Activated gamma-delta T cell treated with Interleukin-2 at 50 U/mL for 16 hours (primary cell): ENCODE results near the gene ZNF423.
A peak's percentile ranks its signal among the peaks of the same experiment; 100 is the strongest.

Source experiments
- DNase-seq: peaks from one replicate; pipeline ENCODE4 v3.0.0-alpha.2; 2020

The ZNF423 gene

DNA sequence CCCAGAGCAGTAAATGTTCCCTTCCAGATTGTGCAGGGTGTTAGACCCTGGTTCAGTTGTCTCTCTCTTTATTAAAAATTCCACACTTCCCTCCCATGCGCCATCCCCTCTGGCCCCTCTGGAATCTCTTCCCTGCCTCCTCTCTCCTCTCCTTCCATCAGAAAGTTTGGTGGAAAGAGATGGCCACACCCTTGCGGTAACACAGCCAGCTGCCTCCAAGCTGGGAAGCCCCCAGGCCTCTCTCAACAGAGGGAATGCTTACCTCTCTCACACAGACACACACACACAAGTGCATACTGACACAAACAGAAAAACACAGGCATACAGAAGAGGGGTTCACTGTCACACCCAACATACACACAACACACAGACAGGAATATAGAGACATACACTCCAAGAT lies 261.8 kb downstream of the ZNF423 start:
- DNase-seq = no peak

DNA sequence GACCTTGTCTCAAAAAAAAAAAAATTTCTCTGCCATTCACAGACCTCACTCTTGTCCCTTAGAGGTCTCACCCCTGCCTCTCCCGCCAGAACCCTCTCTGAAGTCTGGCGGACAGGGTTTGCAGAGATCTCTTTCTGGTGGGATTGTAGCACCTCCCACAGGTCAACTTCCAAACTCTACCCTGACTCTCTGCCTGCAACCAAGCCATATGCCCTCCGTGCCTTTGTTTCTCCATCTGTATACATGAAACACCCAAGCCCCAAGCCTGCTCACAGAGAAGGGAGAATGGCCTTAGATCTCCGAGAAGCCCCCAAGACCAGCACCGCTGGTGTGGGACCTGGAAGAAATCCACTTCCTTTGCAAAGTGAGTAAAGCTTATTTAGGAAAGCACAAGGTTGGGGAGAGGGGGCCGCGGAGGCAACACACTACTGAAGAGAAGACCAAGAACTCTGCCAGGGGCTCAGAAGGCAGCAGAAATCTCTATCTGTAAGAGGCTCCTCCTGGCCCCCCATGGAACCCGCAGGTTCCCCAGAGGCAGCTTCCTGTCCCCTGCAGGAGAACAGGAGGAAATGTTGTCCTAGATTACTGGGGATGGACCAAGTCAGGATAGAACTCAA lies 262.4 kb downstream of the ZNF423 start:
- DNase-seq = no peak

DNA sequence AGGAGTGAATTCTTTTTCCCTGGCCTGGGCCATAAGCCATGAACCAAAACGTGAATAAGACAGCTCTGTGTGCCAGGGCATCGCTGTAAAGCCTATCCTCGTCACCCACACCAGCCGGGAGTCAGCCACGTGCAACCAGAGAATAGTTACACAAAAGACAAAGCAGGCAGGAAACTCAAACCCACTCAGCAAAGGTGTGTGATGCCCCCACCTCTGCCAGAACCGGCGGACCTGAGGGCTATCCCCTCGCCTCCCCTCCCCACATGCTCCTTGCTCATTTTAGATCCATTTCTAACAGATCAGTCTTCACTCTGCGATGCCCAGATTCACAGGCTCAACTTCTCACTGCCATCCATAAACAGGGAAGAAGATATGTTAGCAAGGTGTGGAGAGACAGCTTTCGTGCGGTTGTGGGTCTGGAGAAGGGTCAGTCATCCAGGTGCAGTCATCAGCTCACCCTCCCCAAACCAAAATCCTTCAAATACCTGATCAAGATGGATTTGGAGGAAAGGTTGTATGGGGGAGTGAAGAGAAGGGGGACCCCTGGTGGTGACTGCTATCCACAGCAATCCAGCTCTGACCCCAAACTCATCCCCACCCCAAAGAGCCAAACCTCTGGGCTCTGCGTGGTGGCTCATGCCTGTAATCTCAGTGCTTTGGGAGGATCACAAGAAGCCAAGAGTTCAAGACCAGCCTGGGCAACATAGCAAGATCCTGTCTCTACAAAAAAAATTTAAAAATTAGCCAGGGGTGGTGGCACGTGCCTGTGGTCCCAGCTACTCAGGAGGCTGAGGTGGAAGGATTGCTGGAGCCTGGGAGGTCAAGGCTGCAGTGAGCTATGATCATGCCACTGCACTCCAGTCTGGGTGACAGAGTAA lies 263.1 kb downstream of the ZNF423 start:
- DNase-seq = peak; percentile 36

DNA sequence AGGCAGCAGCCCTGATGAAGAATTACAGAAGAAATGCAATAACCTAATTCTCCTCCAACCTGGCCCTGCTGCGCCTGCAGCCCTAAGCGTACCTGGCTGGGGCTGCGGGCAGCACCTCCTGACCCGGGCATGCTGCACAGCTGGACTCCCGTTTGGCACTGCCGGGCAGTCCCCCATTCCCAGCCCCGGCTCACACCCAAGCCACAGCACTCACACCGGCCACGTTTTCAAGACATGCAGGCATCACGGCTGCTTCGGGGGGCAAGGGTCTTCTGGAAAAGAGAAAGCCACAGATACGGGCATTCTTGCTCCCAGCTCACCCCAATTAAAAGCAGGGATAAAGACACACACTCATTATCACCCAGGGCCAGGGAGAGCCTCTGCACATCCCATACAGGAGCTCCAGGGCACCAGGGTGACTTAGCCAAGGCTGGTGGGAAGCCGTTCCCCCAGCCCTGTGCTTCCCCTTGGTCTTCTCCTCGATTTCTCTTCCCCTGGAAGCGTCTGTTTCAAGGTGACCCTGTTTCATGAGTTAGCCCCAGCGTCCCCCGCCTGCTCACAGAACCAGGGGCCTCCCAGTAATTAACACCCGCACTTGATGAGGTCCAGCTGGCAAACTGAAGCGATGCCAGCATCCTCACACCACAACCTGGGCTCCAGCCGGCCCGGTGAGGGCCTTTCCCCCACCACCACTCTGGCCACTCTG lies 265.6 kb downstream of the ZNF423 start:
- no peak for DNase-seq

DNA sequence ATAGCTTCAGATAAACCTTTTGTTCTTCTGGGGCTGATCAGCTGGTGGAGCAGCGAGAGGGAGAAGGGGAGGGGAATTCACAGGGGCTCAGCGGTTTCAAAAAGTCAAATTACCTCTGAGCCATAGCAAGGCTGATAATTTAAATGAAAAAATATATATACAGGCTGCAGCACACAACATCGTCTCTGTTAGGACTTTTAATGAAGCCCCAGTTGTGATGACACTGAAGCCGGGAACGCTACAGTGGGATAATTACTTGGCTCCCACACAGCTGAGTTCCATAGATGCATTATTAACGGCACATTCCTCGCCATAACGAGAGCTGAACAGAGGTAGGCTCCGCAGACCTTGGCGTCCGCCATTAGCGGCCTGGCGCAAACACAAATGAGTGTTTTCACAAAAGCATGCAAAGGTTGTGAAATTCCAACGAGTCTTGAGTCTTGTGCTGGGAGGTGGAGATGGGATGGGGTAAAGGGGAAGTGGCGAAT lies 266.3 kb downstream of the ZNF423 start:
- DNase-seq = no peak

DNA sequence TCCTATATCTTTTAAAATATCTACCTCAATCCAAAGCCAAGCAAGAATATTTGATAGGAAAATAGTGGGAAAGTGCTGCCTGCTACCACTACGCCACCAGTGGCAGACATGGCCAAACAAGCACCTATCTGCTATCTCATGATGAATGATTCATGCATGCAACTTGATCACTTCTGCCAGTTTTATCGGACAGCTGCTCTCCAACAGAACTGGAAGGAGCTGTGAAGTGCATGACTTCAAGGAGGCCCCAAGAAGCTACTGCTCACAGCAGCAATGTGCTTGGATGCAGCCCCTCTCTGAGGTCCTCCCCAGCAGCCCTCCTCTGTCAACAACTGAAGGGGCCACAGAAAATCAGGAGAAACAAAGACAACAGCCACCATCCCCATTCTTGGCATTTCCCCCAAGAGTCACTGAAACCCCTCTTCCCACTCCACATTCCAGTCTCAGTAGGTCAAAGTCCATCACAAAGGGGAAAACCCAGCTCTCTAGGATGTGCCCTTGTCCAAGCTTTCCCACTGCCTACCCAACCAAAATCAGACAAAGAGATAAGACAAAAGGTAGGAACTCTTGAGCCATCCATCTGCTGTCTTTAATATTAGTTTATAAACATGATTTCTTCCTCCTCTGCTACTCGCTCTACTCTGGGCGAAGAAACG lies 267.1 kb downstream of the ZNF423 start:
- DNase-seq = no peak

DNA sequence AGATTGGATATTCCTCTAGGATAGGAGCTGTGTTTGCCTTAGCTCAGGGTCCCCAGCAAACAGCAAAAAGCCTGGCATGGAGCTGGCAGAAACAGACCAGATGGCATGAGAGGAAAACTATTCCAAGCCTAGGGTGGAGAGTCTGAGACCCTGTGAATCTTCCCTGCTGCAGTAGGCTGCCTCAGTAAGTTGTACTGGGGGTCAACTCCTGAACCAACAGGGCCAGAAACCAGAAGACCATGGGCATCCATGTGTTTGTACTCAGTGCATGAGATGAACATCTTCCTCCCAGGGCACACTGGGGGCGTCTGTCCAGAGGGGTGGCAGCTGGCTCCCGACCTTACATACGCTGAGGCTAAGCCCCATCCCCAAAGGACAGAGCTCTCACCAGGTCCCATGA lies 267.9 kb downstream of the ZNF423 start:
- DNase-seq = no peak

DNA sequence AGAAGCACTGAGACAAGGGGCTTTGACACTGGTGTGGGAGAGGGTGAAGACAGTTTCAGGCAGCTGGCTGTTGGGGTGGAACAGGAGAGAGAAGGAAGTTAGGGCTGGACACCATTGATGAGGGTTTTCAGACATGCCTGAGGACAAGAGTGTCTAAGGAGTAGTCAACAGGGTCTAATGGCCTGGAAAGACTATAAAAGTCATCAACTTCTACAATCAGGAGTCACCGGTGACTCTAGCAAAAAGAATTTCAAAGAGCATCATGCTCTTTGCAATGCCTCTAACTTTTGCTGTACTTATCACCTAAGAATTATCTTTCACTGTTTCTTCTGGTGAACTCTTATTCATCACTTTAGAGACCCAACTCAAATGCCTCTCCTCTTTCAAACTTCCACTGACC lies 268.4 kb downstream of the ZNF423 start:
- DNase-seq = no peak

DNA sequence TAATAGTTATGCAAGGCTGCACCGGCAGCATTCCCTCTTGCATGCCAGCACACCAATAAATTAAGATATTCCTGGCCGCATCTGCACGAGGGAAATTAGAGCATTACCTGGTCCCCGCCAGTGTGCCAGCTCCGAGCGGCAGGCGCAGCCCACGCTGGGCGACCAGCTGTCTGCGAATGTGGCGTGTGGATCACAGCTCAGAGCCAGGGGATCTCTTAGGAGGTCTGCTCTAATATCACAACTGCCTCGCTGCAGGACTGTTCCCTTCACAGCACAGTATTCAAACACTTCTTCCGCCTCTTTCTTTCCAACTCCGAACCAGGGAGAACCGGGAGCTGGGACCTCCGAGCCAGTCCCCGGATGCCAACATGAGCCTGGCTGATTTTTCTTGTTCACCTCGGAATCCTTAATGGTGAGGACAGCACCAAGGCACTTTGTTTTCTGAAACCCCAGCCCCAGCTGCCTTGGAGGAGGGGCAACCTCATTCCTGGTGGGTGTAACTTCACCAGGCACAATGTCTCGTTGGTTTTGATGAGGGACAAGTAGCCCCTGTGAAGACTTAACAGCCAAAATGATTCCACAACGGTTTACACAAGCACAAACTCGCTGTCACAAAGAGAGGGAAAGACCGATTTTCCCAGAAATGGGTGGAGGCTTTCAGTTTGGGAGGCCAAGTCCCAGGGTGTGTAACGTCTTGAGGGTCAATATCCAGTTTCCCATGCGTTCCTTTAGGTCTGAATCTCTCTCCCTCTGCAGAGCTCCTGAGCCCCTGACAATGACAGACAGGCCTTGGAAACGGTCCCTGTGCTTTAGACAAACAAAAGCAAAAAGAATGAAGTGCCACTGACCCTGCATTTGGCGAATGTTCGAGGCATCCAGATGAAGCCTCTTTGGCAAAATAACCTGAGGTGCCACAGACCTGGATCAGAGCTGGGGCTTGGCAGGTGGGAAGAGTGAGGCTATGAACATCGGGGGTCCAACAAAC lies 269.2 kb downstream of the ZNF423 start:
- no peak for DNase-seq

DNA sequence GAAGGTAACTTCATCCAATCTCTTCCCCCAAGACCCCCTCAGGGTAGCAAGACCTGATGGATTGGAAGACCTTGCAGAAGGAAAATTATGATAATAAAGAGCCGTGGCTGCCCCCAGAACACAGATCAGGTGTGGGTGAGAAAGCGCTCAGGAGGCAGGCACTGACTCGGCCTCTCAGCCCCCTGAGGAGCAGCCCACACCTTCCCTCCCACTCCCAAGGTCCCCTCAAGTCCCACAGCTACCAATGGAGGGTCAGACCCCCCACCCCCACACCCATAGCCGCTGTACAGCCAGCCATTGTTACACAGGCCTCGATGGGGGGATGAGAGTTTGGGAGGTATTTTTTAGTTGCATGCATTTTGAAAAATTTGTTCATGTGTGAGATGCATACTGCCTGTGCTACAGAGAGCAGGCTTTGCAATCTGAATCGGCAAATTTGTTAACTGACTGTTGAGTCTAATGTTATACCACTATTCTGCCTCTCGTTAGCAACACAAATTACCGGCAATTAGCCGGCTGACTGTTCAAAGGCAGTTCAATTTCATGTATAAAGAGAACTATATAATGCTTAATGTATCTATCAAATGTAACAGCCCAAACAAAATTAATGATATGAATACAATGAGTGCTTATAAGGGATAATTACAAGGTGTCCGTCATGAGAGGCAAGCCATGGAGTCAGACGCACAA lies 270.6 kb downstream of the ZNF423 start:
- no peak for DNase-seq

DNA sequence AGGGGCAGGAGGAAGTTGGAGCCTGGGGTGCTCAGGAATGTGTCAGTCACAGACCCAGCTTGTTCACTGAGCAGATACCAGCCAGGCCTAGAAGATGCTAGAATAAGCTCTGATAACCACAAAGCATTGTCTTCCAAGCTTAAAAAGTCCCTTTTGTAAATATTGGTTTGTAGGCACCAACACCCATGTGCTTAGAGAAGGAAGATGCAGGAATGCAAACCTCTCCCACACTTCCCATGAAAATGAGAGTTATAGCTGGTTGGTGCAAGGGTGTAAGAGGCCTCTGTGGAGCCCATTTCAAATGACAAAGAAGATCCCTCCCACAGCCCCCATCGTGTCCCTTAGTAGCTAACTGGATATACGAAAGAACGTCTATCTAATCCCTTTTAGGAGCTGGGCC lies 272.0 kb downstream of the ZNF423 start:
- DNase-seq = no peak

DNA sequence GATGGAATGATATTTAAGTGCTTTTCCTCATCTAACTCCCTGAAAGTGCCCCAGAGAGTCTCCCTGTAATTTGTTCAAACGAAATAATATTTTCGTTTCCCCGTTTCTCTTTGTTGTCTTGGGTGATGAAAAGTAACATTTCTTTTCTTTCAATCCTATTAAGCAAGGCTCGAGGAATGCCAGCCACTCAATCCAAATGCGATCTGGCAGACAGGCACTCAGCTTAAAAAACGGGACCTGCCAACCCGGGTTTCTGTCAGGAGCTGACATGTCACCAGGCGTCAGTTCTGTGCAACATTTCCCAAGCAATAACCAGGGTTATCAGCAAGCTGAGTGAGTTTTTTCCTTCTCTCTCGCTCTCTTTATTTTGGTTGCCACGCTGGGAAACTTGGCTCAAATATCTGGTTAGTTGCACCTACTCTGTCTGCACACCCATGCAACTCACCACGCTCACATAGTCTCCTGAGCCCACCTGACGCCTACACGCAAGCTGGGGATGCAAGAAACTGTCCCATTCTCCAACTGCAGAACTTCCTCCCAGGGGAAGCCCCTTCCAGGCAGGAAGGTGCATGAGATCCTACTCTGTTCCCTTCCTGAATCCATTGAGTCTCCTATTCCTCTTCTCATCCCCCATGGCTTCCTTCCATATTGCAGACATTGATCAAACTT lies 274.1 kb downstream of the ZNF423 start:
- no peak for DNase-seq

DNA sequence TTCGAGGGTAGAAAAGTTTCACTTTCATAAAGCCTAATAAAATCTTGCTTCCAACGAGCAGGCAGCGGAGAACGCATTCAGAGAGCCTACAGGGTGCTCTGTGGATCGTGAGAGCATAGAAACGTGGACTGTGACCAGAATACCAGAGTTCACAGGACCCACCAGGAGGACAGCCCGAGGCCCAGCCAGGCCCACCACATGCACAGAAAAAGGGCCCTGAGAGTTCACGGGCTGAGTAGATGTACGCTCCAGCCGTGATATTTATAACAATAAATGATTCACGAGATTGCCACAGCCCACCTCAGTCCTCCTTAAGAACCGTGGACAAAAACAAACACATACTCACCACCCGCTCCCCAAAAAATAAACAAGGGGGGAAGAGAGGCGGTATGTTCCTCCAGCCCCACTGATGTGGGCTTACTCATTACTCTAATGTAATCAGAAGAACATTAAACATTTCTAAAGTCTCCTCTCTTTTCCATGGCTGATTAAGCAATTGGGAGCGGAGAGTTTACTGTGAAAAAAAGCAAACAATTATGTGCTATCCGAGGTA lies 275.1 kb downstream of the ZNF423 start:
- DNase-seq = no peak

DNA sequence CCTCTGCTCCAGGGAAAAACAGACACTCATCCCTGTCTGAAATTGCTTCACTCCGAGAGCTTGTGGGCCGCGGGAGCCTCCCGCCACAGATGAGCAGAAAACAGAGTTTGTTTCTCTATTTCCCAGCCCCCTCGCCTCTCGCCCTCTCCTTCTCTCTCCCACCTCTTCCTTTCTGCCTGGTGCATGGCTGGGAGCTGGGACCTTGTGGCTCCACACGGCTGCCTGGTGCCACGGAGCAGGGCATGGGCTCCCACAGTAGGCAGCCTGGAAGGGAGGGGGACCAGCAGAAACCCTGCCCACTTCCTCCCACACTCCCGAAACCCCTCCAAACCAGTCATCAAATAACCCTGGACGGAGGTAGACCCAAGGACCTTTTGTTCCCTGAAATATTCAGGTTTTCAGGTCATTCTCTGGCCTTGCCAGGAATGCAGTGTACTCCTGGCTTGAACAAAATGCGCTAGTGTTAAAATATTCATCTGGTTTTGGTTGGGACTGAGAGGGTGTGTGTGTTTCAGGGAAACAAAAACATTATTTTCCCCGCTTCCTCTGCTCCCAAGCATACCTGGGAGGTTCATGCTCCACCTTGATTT lies 277.4 kb downstream of the ZNF423 start:
- no peak for DNase-seq

DNA sequence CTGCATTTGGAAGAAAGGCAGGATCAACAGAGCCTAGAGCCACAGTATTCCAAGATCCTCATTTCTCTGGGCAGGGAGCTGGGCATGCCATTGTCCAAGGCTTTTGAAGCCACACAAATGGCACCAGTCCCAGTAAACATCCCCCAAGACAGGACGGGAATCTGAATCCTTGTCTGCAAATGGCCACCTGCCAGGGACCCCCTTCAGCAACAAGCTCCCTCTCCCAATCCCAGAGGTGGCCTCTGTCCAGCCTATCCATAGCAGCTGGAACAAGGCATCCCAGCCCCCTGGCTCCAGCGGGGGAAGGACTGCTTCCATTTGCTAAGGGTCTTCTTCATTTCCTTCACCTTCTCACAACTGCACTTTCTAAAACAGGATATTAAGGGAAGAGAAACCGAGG lies 277.9 kb downstream of the ZNF423 start:
- no peak for DNase-seq

DNA sequence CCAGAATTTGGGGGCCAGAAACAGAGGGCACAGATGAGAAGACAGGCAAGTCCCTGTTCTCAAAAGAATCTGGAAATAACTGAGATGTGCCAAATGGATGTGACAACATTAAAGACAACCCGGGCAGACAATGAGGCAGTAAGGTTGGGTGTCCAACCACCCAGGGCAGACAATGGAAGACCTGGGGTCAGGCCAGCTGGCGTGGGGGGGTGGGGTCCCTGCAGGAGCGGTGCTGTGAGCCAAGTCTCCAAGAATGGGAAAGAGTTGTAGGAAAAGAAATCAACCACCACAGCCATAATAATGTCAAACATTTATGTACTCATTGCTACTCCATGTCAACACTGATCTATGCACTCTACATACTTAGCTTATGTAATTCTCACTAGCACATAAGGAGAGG lies 279.0 kb downstream of the ZNF423 start:
- DNase-seq = no peak

DNA sequence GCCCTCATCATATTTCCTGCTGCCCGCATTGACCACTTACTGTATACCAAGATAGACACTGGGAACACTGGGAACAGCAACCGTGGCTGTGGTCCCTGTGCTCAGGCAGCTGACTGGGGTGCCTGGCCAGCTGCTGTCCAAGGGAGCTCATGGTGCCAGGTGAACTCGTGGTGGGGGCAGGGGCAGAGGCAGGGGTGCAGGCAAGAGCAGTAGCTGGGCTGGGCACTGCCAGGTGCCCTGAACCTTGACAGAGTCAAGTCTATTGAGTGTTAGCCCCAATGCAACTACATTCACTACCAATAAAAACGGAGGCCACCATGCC lies 279.8 kb downstream of the ZNF423 start:
- DNase-seq = no peak

DNA sequence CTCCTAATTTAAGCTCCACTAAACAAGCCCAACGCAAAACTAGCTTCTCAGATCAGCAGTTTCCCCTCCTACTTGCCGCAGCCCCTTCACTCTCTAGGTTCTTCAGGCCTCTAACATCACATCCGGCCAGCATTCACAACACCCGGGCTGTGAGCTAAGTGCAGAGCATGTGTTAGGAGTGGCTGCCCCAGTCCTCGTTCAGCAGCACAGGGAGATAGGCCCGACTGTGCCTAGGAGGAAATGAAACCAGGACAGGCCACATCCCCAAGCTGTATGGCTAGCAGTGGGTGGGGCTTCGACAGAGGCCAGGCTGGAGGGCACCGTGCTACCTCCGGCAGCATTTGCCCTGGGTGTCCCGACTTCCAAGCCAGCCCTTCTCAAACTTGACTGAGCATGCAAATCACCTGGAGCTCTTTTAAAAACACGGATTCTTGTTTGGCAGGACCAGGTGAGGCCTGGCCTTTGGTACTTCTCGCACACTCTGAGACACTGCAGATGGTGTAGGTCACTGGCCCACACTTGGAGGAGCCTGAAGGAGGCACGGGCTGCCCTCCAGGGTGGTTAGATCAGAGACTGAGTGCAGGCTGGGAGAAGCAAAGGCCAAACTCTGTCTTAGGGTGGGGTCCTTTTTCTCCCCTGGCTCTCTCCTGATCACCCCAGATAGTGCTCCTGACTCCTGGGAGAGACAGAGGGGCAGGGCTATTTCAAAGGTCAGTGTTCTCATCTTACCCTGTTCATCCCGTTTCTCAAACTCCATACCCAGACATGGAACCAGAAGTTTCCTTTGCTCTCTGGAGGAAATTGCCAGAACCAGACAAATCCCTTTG lies 280.4 kb downstream of the ZNF423 start:
- DNase-seq = no peak

DNA sequence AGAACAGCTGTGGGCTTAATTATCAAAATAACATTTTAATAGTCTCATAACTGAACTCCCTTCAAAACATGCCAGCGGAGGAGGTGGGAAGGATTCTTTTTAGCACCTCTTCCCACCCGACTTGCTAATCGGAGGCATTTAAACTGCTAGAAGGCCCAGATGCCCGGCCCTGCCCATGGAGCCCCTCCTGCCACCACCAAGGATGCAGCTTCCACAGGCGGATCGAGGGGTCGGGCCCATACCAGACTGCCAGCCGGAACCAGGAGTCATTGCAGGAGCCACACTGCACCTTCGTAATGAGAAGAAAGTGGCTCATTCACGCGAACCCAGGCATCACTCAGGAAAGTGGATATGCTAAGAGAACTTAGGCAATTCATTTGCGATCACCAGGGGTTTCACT lies 281.1 kb downstream of the ZNF423 start:
- DNase-seq = no peak
